Measurements from ENCODE around the gene ASB6. TPM values are rescaled to one million over a fixed set of nuclear protein-coding genes. Genes with fewer than 3 reads are reported as not detected.

Gene ASB6
- total RNA-seq, 1 donor from 2014 or later = 21.9 TPM

- no peak for TF ChIP-seq CTCF (conservative IDR thresholded peaks at IDR 0.05)
- Mint-ChIP-seq H3K27me3 (ENCODE audit: low read depth) (peaks cover 7% of the 10 kb centered on the region), H3K27ac (ENCODE audit: unreplicated experiment) (no peak overlapping the region), H3K4me1 (peaks cover 5% of the 10 kb centered on the region), H3K4me3 (no peak overlapping the region), H3K36me3 (ENCODE audit: low read depth) (no peaks in the 10 kb centered on the region), H3K9me3 (no peaks in the 10 kb centered on the region)
- no peak for DNase-seq (ENCODE audit: low read depth, low spot score)
Measured at GRCh38 chr9:129677456-129677855, 35.5 kb upstream of the ASB6 start.

GRCh38 chr9:129676975-129677374 is 35.0 kb upstream of the ASB6 start:
- peaks cover 5% of the 10 kb centered on the region for H3K27me3 Mint-ChIP-seq (ENCODE audit: low read depth)
- H3K36me3 Mint-ChIP-seq (ENCODE audit: low read depth) = no peaks in the 10 kb centered on the region
- no peaks in the 10 kb centered on the region for H3K9me3 Mint-ChIP-seq
- no peak for TF ChIP-seq CTCF (conservative IDR thresholded peaks at IDR 0.05)
- no peak overlapping the region for H3K4me3 Mint-ChIP-seq
- peaks cover 5% of the 10 kb centered on the region for H3K4me1 Mint-ChIP-seq
- DNase-seq (ENCODE audit: low read depth, low spot score) = no peak
- no peak overlapping the region for H3K27ac Mint-ChIP-seq (ENCODE audit: unreplicated experiment)

DNA sequence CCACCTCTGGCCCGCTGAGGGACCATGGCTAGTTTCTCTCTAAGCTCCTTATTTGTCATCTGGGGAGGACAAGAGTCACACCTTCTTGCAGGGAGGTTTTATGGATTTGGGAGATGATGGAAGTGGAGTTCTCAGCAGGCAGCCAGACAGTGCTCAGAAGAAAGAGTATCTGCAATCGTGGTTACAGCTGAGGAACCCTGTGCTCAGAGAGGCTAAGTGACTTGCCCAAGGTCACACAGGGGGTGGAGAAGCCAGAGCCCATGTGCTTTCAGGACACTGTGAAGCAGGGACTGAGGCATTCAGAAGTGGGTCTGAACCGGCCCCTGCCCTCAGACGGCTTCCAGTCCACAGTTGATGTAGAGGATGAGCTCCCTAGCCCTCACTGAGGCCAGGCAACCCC is 34.3 kb upstream of the ASB6 start:
- TF ChIP-seq CTCF (conservative IDR thresholded peaks at IDR 0.05) = no peak
- peaks cover 5% of the 10 kb centered on the region for H3K4me1 Mint-ChIP-seq
- H3K27me3 Mint-ChIP-seq (ENCODE audit: low read depth) = peaks cover 5% of the 10 kb centered on the region
- no peaks in the 10 kb centered on the region for H3K9me3 Mint-ChIP-seq
- H3K27ac Mint-ChIP-seq (ENCODE audit: unreplicated experiment) = no peak overlapping the region
- no peak overlapping the region for H3K4me3 Mint-ChIP-seq
- H3K36me3 Mint-ChIP-seq (ENCODE audit: low read depth) = no peaks in the 10 kb centered on the region
- DNase-seq (ENCODE audit: low read depth, low spot score) = no peak

GRCh38 chr9:129675620-129676019 is 33.7 kb upstream of the ASB6 start:
- Mint-ChIP-seq H3K27ac (ENCODE audit: unreplicated experiment) (no peak overlapping the region), H3K4me3 (no peak overlapping the region)

GRCh38 chr9:129674229-129674628 is 32.3 kb upstream of the ASB6 start:
- no peaks in the 10 kb centered on the region for H3K9me3 Mint-ChIP-seq
- H3K27me3 Mint-ChIP-seq (ENCODE audit: low read depth) = peaks cover 11% of the 10 kb centered on the region
- peak overlapping the region; percentile 4 for H3K27ac Mint-ChIP-seq (ENCODE audit: unreplicated experiment)
- no peak for TF ChIP-seq CTCF (conservative IDR thresholded peaks at IDR 0.05)
- peaks cover 14% of the 10 kb centered on the region for H3K4me1 Mint-ChIP-seq
- no peak for DNase-seq (ENCODE audit: low read depth, low spot score)
- H3K4me3 Mint-ChIP-seq = no peak overlapping the region
- H3K36me3 Mint-ChIP-seq (ENCODE audit: low read depth) = no peaks in the 10 kb centered on the region

More at GRCh38 chr9:129675620-129676019, 33.7 kb upstream of the ASB6 start:
- Mint-ChIP-seq H3K9me3 (no peaks in the 10 kb centered on the region), H3K27me3 (ENCODE audit: low read depth) (peaks cover 5% of the 10 kb centered on the region), H3K36me3 (ENCODE audit: low read depth) (no peaks in the 10 kb centered on the region), H3K4me1 (peaks cover 10% of the 10 kb centered on the region)
- TF ChIP-seq CTCF (conservative IDR thresholded peaks at IDR 0.05) = no peak
- DNase-seq (ENCODE audit: low read depth, low spot score) = no peak

DNA sequence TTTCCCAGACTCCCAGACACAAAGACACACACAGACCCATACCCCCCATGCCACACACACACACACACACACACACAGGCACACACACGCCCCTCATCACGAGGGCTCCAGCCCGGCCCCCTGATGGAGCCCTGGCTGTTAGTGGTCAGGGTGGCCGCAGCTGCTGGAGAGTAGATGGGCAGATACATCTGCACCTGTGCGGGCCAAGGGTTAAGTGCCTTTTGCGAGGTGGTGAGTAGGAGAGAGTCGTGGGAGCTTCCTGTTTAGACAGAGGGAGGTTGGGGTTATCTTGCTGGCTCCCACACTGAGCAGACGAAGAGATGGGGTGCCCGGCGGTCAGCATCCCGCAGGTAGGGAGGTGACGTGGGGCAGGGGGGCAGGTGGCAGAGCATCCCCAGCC is 31.7 kb upstream of the ASB6 start:
- H3K9me3 Mint-ChIP-seq = no peaks in the 10 kb centered on the region
- H3K4me3 Mint-ChIP-seq = no peak overlapping the region
- H3K36me3 Mint-ChIP-seq (ENCODE audit: low read depth) = no peaks in the 10 kb centered on the region
- H3K4me1 Mint-ChIP-seq = peaks cover 14% of the 10 kb centered on the region
- no peak for TF ChIP-seq CTCF (conservative IDR thresholded peaks at IDR 0.05)
- no peak for DNase-seq (ENCODE audit: low read depth, low spot score)
- no peak overlapping the region for H3K27ac Mint-ChIP-seq (ENCODE audit: unreplicated experiment)
- H3K27me3 Mint-ChIP-seq (ENCODE audit: low read depth) = peaks cover 13% of the 10 kb centered on the region
